CD4-positive, alpha-beta memory T cell (primary cell): ENCODE results near the gene DBH. TPM values are rescaled to one million over a fixed set of nuclear protein-coding genes. Genes with fewer than 3 reads are reported as not detected.

Experiments
- CTCF ChIA-PET: fragments of 350-600 bp; sonication (Branson Sonifier 250); formaldehyde crosslinking; loops from one replicate; lab custom pipeline; 2021; ENCODE audit warnings: inconsistent platforms; ENCODE audit not compliant: partially characterized antibody; lab: Charles Lee
- POLR2A ChIA-PET: fragments of 350-600 bp; sonication (Branson Sonifier 250); formaldehyde crosslinking; loops from one replicate; lab custom pipeline; 2021; ENCODE audit not compliant: partially characterized antibody; lab: Charles Lee
- DNase-seq, 5 donors: peaks; one replicate each; pipeline versions ENCODE4 v3.0.0 to v3.0.0-alpha.2; 2020 to 2022; ENCODE audit warnings: mixed read lengths in 1 of 5
- H3K27ac ChIP-seq: one replicate; pipeline ENCODE4 v1.7.0; 2013; ENCODE audit warnings: low read depth, low read length
- H3K27me3 ChIP-seq: 2 replicates; pipeline ENCODE4 v1.7.0; 2013; ENCODE audit warnings: mild to moderate bottlenecking, low read length, moderate library complexity; ENCODE audit not compliant: insufficient read depth
- H3K36me3 ChIP-seq: 2 replicates; pipeline ENCODE4 v1.7.0; 2013; ENCODE audit warnings: mild to moderate bottlenecking, low read length, moderate library complexity; ENCODE audit not compliant: insufficient read depth
- H3K4me1 ChIP-seq: 2 replicates; pipeline ENCODE4 v1.7.0; 2013; ENCODE audit warnings: mild to moderate bottlenecking, low read length, moderate library complexity; ENCODE audit not compliant: insufficient read depth
- H3K4me3 ChIP-seq, 2 donors: one replicate each; pipeline ENCODE4 v1.7.0; 2013; ENCODE audit warnings: low read length in 2 of 2, mild to moderate bottlenecking in 1 of 2
- H3K9me3 ChIP-seq, 2 donors: one replicate each; pipeline ENCODE4 v1.7.0; 2013; ENCODE audit warnings: low read length in 2 of 2, control low read depth in 1 of 2; ENCODE audit not compliant: control insufficient read depth in 1 of 2
- H3K27ac Mint-ChIP-seq, 7 donors: one replicate each; pipeline ENCODE4 v1.8.0; 2020 to 2021; ENCODE audit warnings: mixed read lengths in 7 of 7, mild to moderate bottlenecking in 6 of 7, inconsistent platforms in 3 of 7, moderate library complexity in 3 of 7
- H3K27me3 Mint-ChIP-seq, 2 donors: one replicate each; pipeline ENCODE4 v1.8.0; 2020 to 2021; ENCODE audit warnings: mixed read lengths in 2 of 2
- H3K36me3 Mint-ChIP-seq, 2 donors: one replicate each; pipeline ENCODE4 v1.8.0; 2020 to 2021; ENCODE audit warnings: mixed read lengths in 2 of 2, inconsistent platforms in 1 of 2, mild to moderate bottlenecking in 1 of 2
- H3K4me1 Mint-ChIP-seq, 4 donors: one replicate each; pipeline ENCODE4 v1.8.0; 2020 to 2021; ENCODE audit warnings: mixed read lengths in 4 of 4, mild to moderate bottlenecking in 1 of 4
- H3K4me3 Mint-ChIP-seq, 8 donors: one replicate each; pipeline ENCODE4 v1.8.0; 2020 to 2021; ENCODE audit warnings: mixed read lengths in 8 of 8, mild to moderate bottlenecking in 7 of 8, moderate library complexity in 6 of 8, inconsistent platforms in 3 of 8
- H3K9me3 Mint-ChIP-seq, 8 donors: one replicate each; pipeline ENCODE4 v1.8.0; 2020 to 2021; ENCODE audit warnings: mixed read lengths in 8 of 8, mild to moderate bottlenecking in 5 of 8, inconsistent platforms in 3 of 8, moderate library complexity in 1 of 8
- intact Hi-C: fragments of 100-400 bp; cut with micrococcal nuclease; formaldehyde crosslinking; loops from one replicate; pipeline ENCODE4 v1.15.1; 2023
- polyA plus RNA-seq, 2 donors: library from polyadenylated mRNA; unstranded; fragments of 300-500 nt; fragmentation: Illumina TruSeq; gene quantifications; one replicate each; pipeline ENCODE4 v1.2.3, GENCODE V29; 2021
- total RNA-seq, 2 experiments: library from RNA; stranded (reverse); gene quantifications; one replicate each; pipeline ENCODE4 v1.2.3, GENCODE V29; 2021

The DBH gene
- total and polyA plus RNA-seq, 4 experiments from 2014 or later = 0.08 to 0.18 (median 0.09) TPM; not detected in 1

- CTCF ChIA-PET = interaction anchor here (1.1 to 2.4 kb wide), 2 partner anchors 123 to 138 kb away, joined by 3 to 9 read pairs; no protein-coding TSS in a partner anchor
- Mint-ChIP-seq H3K27me3 (peaks cover 8 to 15% of the 10 kb centered on the region in 2 donors), H3K36me3 (no peaks in the 10 kb centered on the region), H3K9me3 (no peaks in the 10 kb centered on the region), H3K4me3 (no peak overlapping the region), H3K4me1 (peaks cover 0 to 3% (median 0%) of the 10 kb centered on the region in 4 donors), H3K27ac (peak overlapping the region in 1 of 7 donors; percentile 71)
- Histone ChIP-seq H3K4me1 (no peaks in the 10 kb centered on the region), H3K27me3 (peaks cover 10% of the 10 kb centered on the region), H3K9me3 (no peaks in the 10 kb centered on the region), H3K27ac (no peak overlapping the region), H3K4me3 (no peak overlapping the region), H3K36me3 (no peaks in the 10 kb centered on the region)
- intact Hi-C loops = loop anchor here (1.0 kb wide), 1 partner anchor 122 kb away; no protein-coding TSS in a partner anchor
- DNase-seq = peak in 3 of 5 donors; percentile 11 to 12 (median 12)
- POLR2A ChIA-PET = no interaction called here
Measured at GRCh38 chr9:133604214-133604613, 31.9 kb upstream of the DBH start.

GRCh38 chr9:133604856-133605255 is 31.3 kb upstream of the DBH start:
- DNase-seq = no peak
- no peaks in the 10 kb centered on the region for H3K36me3 ChIP-seq
- no peak overlapping the region for H3K27ac ChIP-seq
- no peaks in the 10 kb centered on the region for H3K9me3 ChIP-seq
- Mint-ChIP-seq H3K27me3 (peaks cover 12 to 19% of the 10 kb centered on the region in 2 donors), H3K4me3 (no peak overlapping the region), H3K36me3 (no peaks in the 10 kb centered on the region), H3K27ac (no peak overlapping the region), H3K4me1 (peaks cover 0 to 8% (median 2%) of the 10 kb centered on the region in 4 donors), H3K9me3 (no peaks in the 10 kb centered on the region)
- no peak overlapping the region for H3K4me3 ChIP-seq
- H3K4me1 ChIP-seq = no peaks in the 10 kb centered on the region
- POLR2A ChIA-PET = no interaction called here
- H3K27me3 ChIP-seq = peaks cover 13% of the 10 kb centered on the region
- CTCF ChIA-PET = interaction anchor here (1.2 to 2.4 kb wide), 2 partner anchors 122 to 137 kb away, joined by 5 to 9 read pairs; no protein-coding TSS in a partner anchor
- intact Hi-C loops = loop anchor here (1.0 kb wide), 1 partner anchor 121 kb away; no protein-coding TSS in a partner anchor

GRCh38 chr9:133605446-133605845 is 30.7 kb upstream of the DBH start:
- no peak for DNase-seq
- H3K27me3 ChIP-seq = peaks cover 16% of the 10 kb centered on the region
- CTCF ChIA-PET = interaction anchor here (1.2 to 2.4 kb wide), 2 partner anchors 121 to 137 kb away, joined by 5 to 9 read pairs; no protein-coding TSS in a partner anchor

GRCh38 chr9:133605856-133606707 is 30.1 kb upstream of the DBH start:
- Mint-ChIP-seq H3K27ac (no peak overlapping the region), H3K9me3 (no peaks in the 10 kb centered on the region), H3K36me3 (no peaks in the 10 kb centered on the region), H3K4me1 (peaks cover 0 to 9% (median 3%) of the 10 kb centered on the region in 4 donors), H3K4me3 (no peak overlapping the region), H3K27me3 (peaks cover 16 to 29% of the 10 kb centered on the region in 2 donors)
- intact Hi-C loops = no loop called here
- peaks cover 16% of the 10 kb centered on the region for H3K27me3 ChIP-seq
- CTCF ChIA-PET = interaction anchor here (1.2 to 2.4 kb wide), 2 partner anchors 121 to 136 kb away, joined by 5 to 9 read pairs; no protein-coding TSS in a partner anchor
- POLR2A ChIA-PET = no interaction called here
- DNase-seq = no peak
- H3K4me3 ChIP-seq = no peak overlapping the region
- H3K9me3 ChIP-seq = no peaks in the 10 kb centered on the region
- no peaks in the 10 kb centered on the region for H3K4me1 ChIP-seq
- no peak overlapping the region for H3K27ac ChIP-seq
- H3K36me3 ChIP-seq = no peaks in the 10 kb centered on the region

More at GRCh38 chr9:133605446-133605845, 30.7 kb upstream of the DBH start:
- intact Hi-C loops = no loop called here
- POLR2A ChIA-PET = no interaction called here
- Histone ChIP-seq H3K4me1 (no peaks in the 10 kb centered on the region), H3K9me3 (no peaks in the 10 kb centered on the region), H3K36me3 (no peaks in the 10 kb centered on the region), H3K4me3 (no peak overlapping the region), H3K27ac (no peak overlapping the region)
- Mint-ChIP-seq H3K27ac (no peak overlapping the region), H3K4me1 (peaks cover 0 to 9% (median 3%) of the 10 kb centered on the region in 4 donors), H3K36me3 (no peaks in the 10 kb centered on the region), H3K4me3 (no peak overlapping the region), H3K9me3 (no peaks in the 10 kb centered on the region), H3K27me3 (peaks cover 16 to 24% of the 10 kb centered on the region in 2 donors)

- Histone ChIP-seq H3K4me1 (no peaks in the 10 kb centered on the region), H3K27ac (no peak overlapping the region), H3K4me3 (no peak overlapping the region), H3K36me3 (no peaks in the 10 kb centered on the region), H3K9me3 (no peaks in the 10 kb centered on the region), H3K27me3 (peaks cover 16% of the 10 kb centered on the region)
- no peak overlapping the region for H3K4me3 Mint-ChIP-seq
- ChIA-PET CTCF (no interaction called here), POLR2A (no interaction called here)
- H3K27ac Mint-ChIP-seq = no peak overlapping the region
- H3K27me3 Mint-ChIP-seq = peaks cover 16 to 30% of the 10 kb centered on the region in 2 donors
- no peak for DNase-seq
- no peaks in the 10 kb centered on the region for H3K9me3 Mint-ChIP-seq
- H3K36me3 Mint-ChIP-seq = no peaks in the 10 kb centered on the region
- peaks cover 0 to 9% (median 3%) of the 10 kb centered on the region in 4 donors for H3K4me1 Mint-ChIP-seq
- intact Hi-C loops = no loop called here
Measured at GRCh38 chr9:133606708-133607025, 29.5 kb upstream of the DBH start.

GRCh38 chr9:133607381-133607780 is 28.8 kb upstream of the DBH start:
- H3K4me1 Mint-ChIP-seq = peaks cover 0 to 9% (median 3%) of the 10 kb centered on the region in 4 donors
- peaks cover 16 to 29% of the 10 kb centered on the region in 2 donors for H3K27me3 Mint-ChIP-seq
- H3K9me3 Mint-ChIP-seq = no peaks in the 10 kb centered on the region
- no peaks in the 10 kb centered on the region for H3K36me3 Mint-ChIP-seq
- POLR2A ChIA-PET = no interaction called here
- Histone ChIP-seq H3K4me1 (no peaks in the 10 kb centered on the region), H3K9me3 (no peaks in the 10 kb centered on the region), H3K27ac (no peak overlapping the region), H3K4me3 (no peak overlapping the region), H3K27me3 (peaks cover 16% of the 10 kb centered on the region), H3K36me3 (no peaks in the 10 kb centered on the region)
- no peak overlapping the region for H3K27ac Mint-ChIP-seq
- H3K4me3 Mint-ChIP-seq = no peak overlapping the region
- intact Hi-C loops = no loop called here
- DNase-seq = no peak
- CTCF ChIA-PET = no interaction called here

GRCh38 chr9:133607976-133608375 is 28.2 kb upstream of the DBH start:
- POLR2A ChIA-PET = no interaction called here
- H3K4me1 Mint-ChIP-seq = peaks cover 0 to 9% (median 3%) of the 10 kb centered on the region in 4 donors
- no peaks in the 10 kb centered on the region for H3K4me1 ChIP-seq
- no peaks in the 10 kb centered on the region for H3K9me3 Mint-ChIP-seq
- CTCF ChIA-PET = no interaction called here
- H3K36me3 Mint-ChIP-seq = no peaks in the 10 kb centered on the region
- H3K4me3 Mint-ChIP-seq = no peak overlapping the region
- DNase-seq = no peak
- H3K27me3 Mint-ChIP-seq = peaks cover 16 to 29% of the 10 kb centered on the region in 2 donors
- no peaks in the 10 kb centered on the region for H3K36me3 ChIP-seq
- intact Hi-C loops = no loop called here
- no peaks in the 10 kb centered on the region for H3K9me3 ChIP-seq
- no peak overlapping the region for H3K4me3 ChIP-seq
- H3K27me3 ChIP-seq = peaks cover 16% of the 10 kb centered on the region
- no peak overlapping the region for H3K27ac Mint-ChIP-seq
- no peak overlapping the region for H3K27ac ChIP-seq
